Measurements from ENCODE around the gene WDFY2. TPM values are rescaled to one million over a fixed set of nuclear protein-coding genes. Genes with fewer than 3 reads are reported as not detected.

WDFY2 gene
- total and polyA plus RNA-seq, 8 donors = 1.4 to 22.6 (median 10.4) TPM

- intact Hi-C loops (cut with DNase I; ENCODE audit: low total_unique reads) = no loop called here
- 96 to 100% (median 98%) methylated on average over 3 of the region's 3 CpGs for WGBS, 5 donors
Measured at GRCh38 chr13:51679616-51680015, 95.4 kb downstream of the WDFY2 start.

GRCh38 chr13:51681037-51681678, 96.9 kb downstream of the WDFY2 start:
- H3K27ac ChIP-seq = no peak overlapping the region
- intact Hi-C loops (cut with DNase I; ENCODE audit: low total_unique reads) = no loop called here
- no peaks in the 10 kb centered on the region for H3K27me3 ChIP-seq
- H3K4me3 ChIP-seq = no peak overlapping the region
- no peak for DNase-seq
- peaks cover 0 to 9% (median 0%) of the 10 kb centered on the region in 4 donors for H3K36me3 ChIP-seq
- no peaks in the 10 kb centered on the region for H3K9me3 ChIP-seq
- WGBS, 5 donors = 82 to 95% (median 91%) methylated on average over 6 of the region's 6 CpGs
- TF ChIP-seq POLR2A (IDR thresholded peaks at IDR 0.05) = no peak
- TF ChIP-seq EP300 (IDR thresholded peaks at IDR 0.05) = no peak
- TF ChIP-seq POLR2AphosphoS5 (IDR thresholded peaks at IDR 0.05) = no peak
- no peak for TF ChIP-seq CTCF (IDR thresholded peaks at IDR 0.05)
- peaks cover 0 to 13% (median 3%) of the 10 kb centered on the region in 4 donors for H3K4me1 ChIP-seq

More at GRCh38 chr13:51679616-51680015, 95.4 kb downstream of the WDFY2 start:
- H3K4me1 ChIP-seq = peaks cover 0 to 19% (median 6%) of the 10 kb centered on the region in 4 donors
- no peak for DNase-seq
- H3K27me3 ChIP-seq = no peaks in the 10 kb centered on the region
- H3K27ac ChIP-seq = no peak overlapping the region
- TF ChIP-seq CTCF (IDR thresholded peaks at IDR 0.05) = no peak
- H3K4me3 ChIP-seq = no peak overlapping the region
- peaks cover 0 to 13% (median 0%) of the 10 kb centered on the region in 4 donors for H3K36me3 ChIP-seq
- H3K9me3 ChIP-seq = no peaks in the 10 kb centered on the region

- no peak for TF ChIP-seq CTCF (IDR thresholded peaks at IDR 0.05)
- TF ChIP-seq POLR2AphosphoS5 (IDR thresholded peaks at IDR 0.05) = no peak
- TF ChIP-seq EP300 (IDR thresholded peaks at IDR 0.05) = no peak
- no peak for TF ChIP-seq POLR2A (IDR thresholded peaks at IDR 0.05)
- no peak overlapping the region for H3K27ac ChIP-seq
- no peaks in the 10 kb centered on the region for H3K9me3 ChIP-seq
- peaks cover 0 to 7% (median 0%) of the 10 kb centered on the region in 4 donors for H3K36me3 ChIP-seq
- peaks cover 0 to 17% (median 3%) of the 10 kb centered on the region in 4 donors for H3K4me1 ChIP-seq
- DNase-seq = no peak
- H3K27me3 ChIP-seq = no peaks in the 10 kb centered on the region
- intact Hi-C loops (cut with DNase I; ENCODE audit: low total_unique reads) = no loop called here
- WGBS, 5 donors = 96 to 100% (median 98%) methylated on average over 1 of the region's 1 CpG
- no peak overlapping the region for H3K4me3 ChIP-seq
Measured at GRCh38 chr13:51682686-51683085, 98.4 kb downstream of the WDFY2 start.

GRCh38 chr13:51683597-51683996, 99.3 kb downstream of the WDFY2 start:
- intact Hi-C loops (cut with DNase I; ENCODE audit: low total_unique reads) = no loop called here
- no peak for DNase-seq

More at GRCh38 chr13:51683597-51683996, 99.3 kb downstream of the WDFY2 start:
- no peak overlapping the region for H3K4me3 ChIP-seq
- H3K9me3 ChIP-seq = no peaks in the 10 kb centered on the region
- peaks cover 0 to 20% (median 4%) of the 10 kb centered on the region in 4 donors for H3K4me1 ChIP-seq
- H3K36me3 ChIP-seq = peaks cover 0 to 7% (median 0%) of the 10 kb centered on the region in 4 donors
- H3K27ac ChIP-seq = no peak overlapping the region
- TF ChIP-seq POLR2A (IDR thresholded peaks at IDR 0.05) = no peak
- TF ChIP-seq EP300 (IDR thresholded peaks at IDR 0.05) = no peak
- TF ChIP-seq CTCF (IDR thresholded peaks at IDR 0.05) = no peak
- TF ChIP-seq POLR2AphosphoS5 (IDR thresholded peaks at IDR 0.05) = no peak
- whole genome bisulfite sequencing, 5 donors = 94 to 100% (median 100%) methylated on average over 1 of the region's 1 CpG
- no peaks in the 10 kb centered on the region for H3K27me3 ChIP-seq

Data from stomach (tissue), 9 donors.